ENCODE measurements around the gene CPNE7. TPM values are rescaled to one million over a fixed set of nuclear protein-coding genes. Genes with fewer than 3 reads are reported as not detected.

The CPNE7 gene
- polyA plus RNA-seq, 1 donor from 2014 or later, result 0.15 TPM

DNA sequence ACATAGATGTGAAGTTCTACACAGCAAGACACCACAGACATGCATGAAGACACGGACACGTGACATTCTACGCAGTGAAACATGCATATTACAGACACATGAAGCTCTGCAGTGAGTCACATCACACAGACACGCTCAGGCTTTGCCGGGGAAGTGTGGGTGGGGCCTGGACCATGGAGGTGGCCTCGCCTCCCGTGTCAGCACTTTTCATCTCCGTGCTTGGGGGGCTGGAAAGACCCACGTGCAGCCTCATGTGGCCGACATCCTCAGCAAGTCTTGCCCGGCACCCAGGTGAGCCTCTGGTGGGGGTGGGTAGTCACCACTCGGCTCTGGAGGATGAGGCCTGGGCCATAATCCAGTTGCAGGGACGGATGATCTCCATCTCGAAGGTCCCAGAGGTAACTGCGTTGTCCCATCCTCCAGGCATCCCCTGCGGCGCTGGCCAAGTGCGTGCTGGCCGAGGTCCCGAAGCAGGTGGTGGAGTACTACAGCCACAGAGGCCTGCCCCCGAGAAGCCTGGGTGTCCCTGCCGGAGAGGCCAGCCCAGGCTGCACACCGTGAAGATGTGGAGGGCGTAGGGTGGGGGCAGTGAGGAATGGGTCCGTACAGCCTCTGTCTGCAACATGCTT lies 20.6 kb downstream of the CPNE7 start:
- Histone ChIP-seq H4K20me1 (ENCODE audit: insufficient read depth) (no peaks in the 10 kb centered on the region), H3K36me3 (ENCODE audit: insufficient read depth, low read length) (no peaks in the 10 kb centered on the region), H3K4me3 (ENCODE audit: low read length) (no peak overlapping the region), H3K9me2 (ENCODE audit: insufficient read depth, low read length) (no peaks in the 10 kb centered on the region), H3K9ac (ENCODE audit: low read length) (no peak overlapping the region), H3F3A (ENCODE audit: insufficient read depth, low read length, poor library complexity, severe bottlenecking) (no peaks in the 10 kb centered on the region), H3K27me3 (ENCODE audit: insufficient read depth, low read depth, low read length) (no peaks in the 10 kb centered on the region), H2AFZ (ENCODE audit: low read depth, low read length) (no peak overlapping the region), H3K9me3 (ENCODE audit: low read length) (no peaks in the 10 kb centered on the region), H3K4me2 (ENCODE audit: low read length) (no peak overlapping the region), H3K27ac (ENCODE audit: low read length) (no peak overlapping the region), H3K79me2 (replicated peaks; ENCODE audit: insufficient read depth, low read length) (no peaks in the 10 kb centered on the region)
- TF ChIP-seq TAF1 (IDR thresholded peaks at IDR 0.05; ENCODE audit: low read depth) (no peak), EZH2 (IDR thresholded peaks at IDR 0.05; ENCODE audit: borderline replicate concordance, insufficient read depth, low read length, poor library complexity, severe bottlenecking) (no peak), SMC3 (conservative IDR thresholded peaks at IDR 0.05; ENCODE audit: poor library complexity) (no peak), POLR2AphosphoS5 (IDR thresholded peaks at IDR 0.05) (no peak)
- TF ChIP-seq, protein P1, sequence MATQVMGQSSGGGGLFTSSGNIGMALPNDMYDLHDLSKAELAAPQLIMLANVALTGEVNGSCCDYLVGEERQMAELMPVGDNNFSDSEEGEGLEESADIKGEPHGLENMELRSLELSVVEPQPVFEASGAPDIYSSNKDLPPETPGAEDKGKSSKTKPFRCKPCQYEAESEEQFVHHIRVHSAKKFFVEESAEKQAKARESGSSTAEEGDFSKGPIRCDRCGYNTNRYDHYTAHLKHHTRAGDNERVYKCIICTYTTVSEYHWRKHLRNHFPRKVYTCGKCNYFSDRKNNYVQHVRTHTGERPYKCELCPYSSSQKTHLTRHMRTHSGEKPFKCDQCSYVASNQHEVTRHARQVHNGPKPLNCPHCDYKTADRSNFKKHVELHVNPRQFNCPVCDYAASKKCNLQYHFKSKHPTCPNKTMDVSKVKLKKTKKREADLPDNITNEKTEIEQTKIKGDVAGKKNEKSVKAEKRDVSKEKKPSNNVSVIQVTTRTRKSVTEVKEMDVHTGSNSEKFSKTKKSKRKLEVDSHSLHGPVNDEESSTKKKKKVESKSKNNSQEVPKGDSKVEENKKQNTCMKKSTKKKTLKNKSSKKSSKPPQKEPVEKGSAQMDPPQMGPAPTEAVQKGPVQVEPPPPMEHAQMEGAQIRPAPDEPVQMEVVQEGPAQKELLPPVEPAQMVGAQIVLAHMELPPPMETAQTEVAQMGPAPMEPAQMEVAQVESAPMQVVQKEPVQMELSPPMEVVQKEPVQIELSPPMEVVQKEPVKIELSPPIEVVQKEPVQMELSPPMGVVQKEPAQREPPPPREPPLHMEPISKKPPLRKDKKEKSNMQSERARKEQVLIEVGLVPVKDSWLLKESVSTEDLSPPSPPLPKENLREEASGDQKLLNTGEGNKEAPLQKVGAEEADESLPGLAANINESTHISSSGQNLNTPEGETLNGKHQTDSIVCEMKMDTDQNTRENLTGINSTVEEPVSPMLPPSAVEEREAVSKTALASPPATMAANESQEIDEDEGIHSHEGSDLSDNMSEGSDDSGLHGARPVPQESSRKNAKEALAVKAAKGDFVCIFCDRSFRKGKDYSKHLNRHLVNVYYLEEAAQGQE (IDR thresholded peaks at IDR 0.05; ENCODE audit: borderline replicate concordance), result no peak
- TF ChIP-seq, protein P2, sequence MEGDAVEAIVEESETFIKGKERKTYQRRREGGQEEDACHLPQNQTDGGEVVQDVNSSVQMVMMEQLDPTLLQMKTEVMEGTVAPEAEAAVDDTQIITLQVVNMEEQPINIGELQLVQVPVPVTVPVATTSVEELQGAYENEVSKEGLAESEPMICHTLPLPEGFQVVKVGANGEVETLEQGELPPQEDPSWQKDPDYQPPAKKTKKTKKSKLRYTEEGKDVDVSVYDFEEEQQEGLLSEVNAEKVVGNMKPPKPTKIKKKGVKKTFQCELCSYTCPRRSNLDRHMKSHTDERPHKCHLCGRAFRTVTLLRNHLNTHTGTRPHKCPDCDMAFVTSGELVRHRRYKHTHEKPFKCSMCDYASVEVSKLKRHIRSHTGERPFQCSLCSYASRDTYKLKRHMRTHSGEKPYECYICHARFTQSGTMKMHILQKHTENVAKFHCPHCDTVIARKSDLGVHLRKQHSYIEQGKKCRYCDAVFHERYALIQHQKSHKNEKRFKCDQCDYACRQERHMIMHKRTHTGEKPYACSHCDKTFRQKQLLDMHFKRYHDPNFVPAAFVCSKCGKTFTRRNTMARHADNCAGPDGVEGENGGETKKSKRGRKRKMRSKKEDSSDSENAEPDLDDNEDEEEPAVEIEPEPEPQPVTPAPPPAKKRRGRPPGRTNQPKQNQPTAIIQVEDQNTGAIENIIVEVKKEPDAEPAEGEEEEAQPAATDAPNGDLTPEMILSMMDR (IDR thresholded peaks at IDR 0.05; ENCODE audit: poor library complexity, severe bottlenecking), result no peak

DNA sequence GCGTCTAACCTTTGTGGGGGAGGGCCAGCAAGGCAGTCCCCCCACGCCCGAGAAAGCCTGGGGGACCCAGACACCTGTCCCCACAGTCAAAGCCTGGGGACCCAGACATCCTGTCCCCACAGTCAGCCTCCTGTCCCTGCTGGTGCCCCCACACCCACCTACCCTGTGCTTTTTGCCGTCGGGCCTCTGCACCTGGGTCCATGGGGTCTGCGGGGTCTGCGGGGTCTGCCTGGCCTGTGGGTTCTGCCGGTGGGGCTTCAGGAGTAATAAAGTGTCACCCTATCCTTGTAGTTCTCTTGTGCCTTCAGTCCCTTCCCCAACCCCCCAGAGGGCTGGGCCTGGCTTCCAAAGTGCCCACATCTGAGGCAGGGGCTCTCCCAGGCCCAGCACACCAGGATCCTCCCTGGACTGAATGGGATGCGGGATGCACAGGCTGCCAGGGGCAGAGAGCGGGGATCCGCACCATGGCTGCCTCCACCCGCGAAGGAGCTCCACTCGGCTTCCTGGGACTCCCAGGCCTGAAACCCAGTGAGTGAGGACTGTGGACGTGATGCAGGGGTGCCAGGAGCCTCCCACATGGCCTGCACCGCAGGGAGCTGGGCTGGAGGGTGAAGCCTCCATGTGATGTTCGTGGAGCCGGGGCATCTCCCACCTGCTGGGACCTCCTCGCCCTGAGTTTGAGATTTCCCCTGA lies 21.5 kb downstream of the CPNE7 start:
- no peaks in the 10 kb centered on the region for H3K27me3 ChIP-seq (ENCODE audit: insufficient read depth, low read depth, low read length)
- no peaks in the 10 kb centered on the region for H3K9me2 ChIP-seq (ENCODE audit: insufficient read depth, low read length)
- H2AFZ ChIP-seq (ENCODE audit: low read depth, low read length), result no peak overlapping the region
- no peak overlapping the region for H3K4me3 ChIP-seq (ENCODE audit: low read length)
- no peaks in the 10 kb centered on the region for H3K79me2 ChIP-seq (replicated peaks; ENCODE audit: insufficient read depth, low read length)
- no peak overlapping the region for H3K27ac ChIP-seq (ENCODE audit: low read length)
- H3K36me3 ChIP-seq (ENCODE audit: insufficient read depth, low read length), result no peaks in the 10 kb centered on the region
- no peaks in the 10 kb centered on the region for H4K20me1 ChIP-seq (ENCODE audit: insufficient read depth)
- no peak overlapping the region for H3K4me2 ChIP-seq (ENCODE audit: low read length)
- H3K9ac ChIP-seq (ENCODE audit: low read length), result no peak overlapping the region
- no peaks in the 10 kb centered on the region for H3K9me3 ChIP-seq (ENCODE audit: low read length)
- no peaks in the 10 kb centered on the region for H3F3A ChIP-seq (ENCODE audit: insufficient read depth, low read length, poor library complexity, severe bottlenecking)
- TF ChIP-seq RAD21 (conservative IDR thresholded peaks at IDR 0.05) (no peak), POLR2AphosphoS5 (IDR thresholded peaks at IDR 0.05) (no peak), TAF1 (IDR thresholded peaks at IDR 0.05; ENCODE audit: low read depth) (no peak), MXI1 (conservative IDR thresholded peaks at IDR 0.05; ENCODE audit: poor library complexity, severe bottlenecking) (no peak), EP300 (conservative IDR thresholded peaks at IDR 0.05; ENCODE audit: poor library complexity, severe bottlenecking) (no peak), SMC3 (conservative IDR thresholded peaks at IDR 0.05; ENCODE audit: poor library complexity) (no peak), EZH2 (IDR thresholded peaks at IDR 0.05; ENCODE audit: borderline replicate concordance, insufficient read depth, low read length, poor library complexity, severe bottlenecking) (no peak)
- TF ChIP-seq, protein P1 (IDR thresholded peaks at IDR 0.05; ENCODE audit: borderline replicate concordance), result no peak
- TF ChIP-seq, protein P2 (IDR thresholded peaks at IDR 0.05; ENCODE audit: poor library complexity, severe bottlenecking), result no peak
